GM12874 (cell line): ENCODE results near the gene ISCU.

Source experiments
- TF ChIP-seq, protein P1 (sequence below): IDR thresholded peaks from 2 replicates; pipeline ENCODE4 v1.5.1; 2011; ENCODE audit warnings: low read depth, mild to moderate bottlenecking, control low read depth, low read length, moderate library complexity; ENCODE audit not compliant: insufficient read depth

Gene ISCU

GRCh38 chr12:108589028-108589839 is 26.8 kb downstream of the ISCU start:
- TF ChIP-seq, protein P1, sequence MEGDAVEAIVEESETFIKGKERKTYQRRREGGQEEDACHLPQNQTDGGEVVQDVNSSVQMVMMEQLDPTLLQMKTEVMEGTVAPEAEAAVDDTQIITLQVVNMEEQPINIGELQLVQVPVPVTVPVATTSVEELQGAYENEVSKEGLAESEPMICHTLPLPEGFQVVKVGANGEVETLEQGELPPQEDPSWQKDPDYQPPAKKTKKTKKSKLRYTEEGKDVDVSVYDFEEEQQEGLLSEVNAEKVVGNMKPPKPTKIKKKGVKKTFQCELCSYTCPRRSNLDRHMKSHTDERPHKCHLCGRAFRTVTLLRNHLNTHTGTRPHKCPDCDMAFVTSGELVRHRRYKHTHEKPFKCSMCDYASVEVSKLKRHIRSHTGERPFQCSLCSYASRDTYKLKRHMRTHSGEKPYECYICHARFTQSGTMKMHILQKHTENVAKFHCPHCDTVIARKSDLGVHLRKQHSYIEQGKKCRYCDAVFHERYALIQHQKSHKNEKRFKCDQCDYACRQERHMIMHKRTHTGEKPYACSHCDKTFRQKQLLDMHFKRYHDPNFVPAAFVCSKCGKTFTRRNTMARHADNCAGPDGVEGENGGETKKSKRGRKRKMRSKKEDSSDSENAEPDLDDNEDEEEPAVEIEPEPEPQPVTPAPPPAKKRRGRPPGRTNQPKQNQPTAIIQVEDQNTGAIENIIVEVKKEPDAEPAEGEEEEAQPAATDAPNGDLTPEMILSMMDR = no peak

GRCh38 chr12:108589840-108590229 is 27.4 kb downstream of the ISCU start:
- TF ChIP-seq, protein P1 = no peak

- TF ChIP-seq, protein P1 = no peak
These were observed 29.0 kb downstream of the ISCU start for GRCh38 chr12:108591267-108591980.

DNA sequence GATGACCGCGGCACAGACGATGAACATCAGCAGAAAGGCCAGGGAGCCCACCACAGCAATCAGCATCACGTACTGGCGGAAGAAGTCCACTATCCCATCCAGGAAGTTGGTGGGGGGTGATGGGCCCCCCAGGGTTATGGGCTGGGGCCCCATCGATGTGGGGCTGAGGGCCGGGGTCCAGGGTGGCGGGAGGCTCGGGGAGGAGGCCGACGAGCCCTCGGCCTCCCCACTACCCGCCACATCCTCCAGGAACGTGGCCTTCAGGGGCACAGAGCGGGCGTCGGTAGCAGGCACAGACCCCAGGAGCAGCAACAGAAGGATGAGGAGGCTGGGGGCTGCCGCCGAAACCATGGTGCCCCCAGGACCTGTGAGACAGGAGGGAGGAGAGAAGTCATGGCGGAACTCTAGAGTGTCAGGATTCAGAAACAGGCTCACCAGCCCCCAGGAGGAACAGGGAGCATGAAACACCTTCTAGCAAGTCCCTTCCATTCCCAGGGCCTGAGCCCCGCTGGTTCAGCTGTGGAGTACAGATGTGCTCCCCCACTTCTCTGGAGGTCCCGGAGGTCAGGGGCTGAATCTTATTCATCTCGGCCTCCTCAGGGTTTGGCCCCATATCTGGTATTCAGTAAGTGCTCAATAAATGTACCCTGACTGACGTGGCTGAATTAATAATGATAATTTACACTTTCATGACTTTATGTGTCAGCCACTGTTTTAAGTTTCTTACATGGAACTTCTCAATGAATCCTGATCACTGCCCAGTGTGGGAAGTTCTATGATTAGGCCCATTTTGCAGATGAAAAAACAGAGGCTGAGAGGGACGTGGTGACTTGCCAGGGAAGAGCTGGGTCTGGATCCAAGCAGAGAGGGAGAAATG is 29.9 kb downstream of the ISCU start:
- TF ChIP-seq, protein P1 = no peak

DNA sequence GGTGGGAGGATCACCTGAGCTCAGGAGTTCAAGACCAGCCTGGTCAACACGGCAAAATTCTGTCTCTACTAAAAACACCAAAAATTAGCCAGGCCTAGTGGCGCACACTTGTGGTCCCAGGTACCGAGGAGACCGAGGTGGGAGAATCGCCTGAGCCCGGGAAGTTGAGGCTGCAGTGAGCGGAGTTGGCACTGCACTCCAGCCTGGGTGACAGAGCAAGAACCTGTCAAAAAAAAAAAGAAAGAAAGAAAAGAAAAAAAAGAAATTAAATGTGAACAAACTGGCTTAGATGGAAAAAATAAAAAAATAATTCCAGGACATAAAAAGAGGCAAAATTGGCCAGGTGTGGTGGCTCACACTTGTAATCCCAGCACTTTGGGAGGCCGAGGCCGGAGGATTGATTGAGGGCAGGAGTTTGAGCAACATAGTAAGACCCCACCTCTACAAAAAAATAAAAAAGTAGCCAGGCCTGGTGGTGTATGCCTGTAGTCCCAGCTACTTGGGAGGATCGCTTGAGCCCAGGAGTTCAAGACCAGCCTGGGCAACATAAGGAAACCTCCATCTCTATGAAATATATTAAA is 32.0 kb downstream of the ISCU start:
- TF ChIP-seq, protein P1 = no peak

DNA sequence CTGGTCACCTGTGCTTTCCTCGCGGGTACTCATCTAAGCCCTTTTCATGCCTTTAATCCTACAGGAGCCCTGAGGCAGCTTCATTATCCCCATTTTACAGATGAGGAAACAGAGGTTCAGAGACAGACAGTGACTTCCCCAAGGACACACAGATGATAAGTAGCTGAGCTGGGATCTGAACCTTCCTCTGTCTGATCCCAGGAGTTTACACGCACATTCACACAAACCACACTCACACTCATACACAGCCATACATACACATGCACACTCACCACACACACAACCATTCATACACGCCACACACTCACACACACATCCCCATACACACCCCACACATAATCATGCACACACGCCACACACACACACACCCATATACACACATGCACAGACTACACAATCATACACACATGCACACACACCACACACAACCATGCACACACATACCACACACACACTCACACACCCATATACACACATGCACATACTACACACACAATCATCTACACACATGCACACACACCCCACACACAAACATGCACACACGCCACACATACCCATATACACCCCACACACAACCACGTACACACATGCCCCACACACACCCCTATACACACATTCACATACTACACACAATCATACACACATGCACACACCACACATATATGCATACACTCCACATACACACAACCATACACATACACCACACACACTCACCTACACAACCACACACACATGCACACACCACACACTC is 32.7 kb downstream of the ISCU start:
- TF ChIP-seq, protein P1 = no peak
